HCT116 (cell line): ENCODE data around the gene OR4D1. TPM values are rescaled to one million over a fixed set of nuclear protein-coding genes. Genes with fewer than 3 reads are reported as not detected.
"Not testable (repeated sequence)": the region's sequence is repeated elsewhere in the genome, so short reads cannot be mapped to it uniquely, and the experiment has no call there.

Experiments used
- ATAC-seq: fragments of 200-7000 bp; cut with Tn5 transposase; 2 replicates; pipeline ENCODE4 v1.9.1; 2020; ENCODE audit warnings: mild to moderate bottlenecking, moderate library complexity
- BruUV-seq: library from RNA; stranded (reverse); fragments of 400-500 nt; replicated peaks from 2 replicates; lab custom pipeline; 2021; lab: Mats Ljungman, UMichigan
- CTCF ChIA-PET: fragments of 300-600 bp; sonication (Branson Sonifier 250); formaldehyde crosslinking; loops from one replicate; lab custom pipeline; 2021; ENCODE audit warnings: antibody characterized with exemption; lab: Charles Lee
- POLR2A ChIA-PET: fragments of 300-600, 350-600 bp; sonication (Branson Sonifier 250); formaldehyde crosslinking; loops from one replicate; lab custom pipeline; 2021; ENCODE audit warnings: antibody characterized with exemption; lab: Charles Lee
- RAD21 ChIA-PET, 2 experiments: fragments of 300-600 bp; sonication (Branson Sonifier 250); formaldehyde crosslinking; loops; one replicate each; lab custom pipeline; 2023; ENCODE audit warnings: low total read pairs in 2 of 2; ENCODE audit not compliant: uncharacterized antibody in 2 of 2, unreplicated experiment in 2 of 2, low non-redundant PET in 1 of 2; lab: Charles Lee
- DNase-seq: peaks from one replicate; pipeline ENCODE4 v3.0.0-alpha.2; 2010; ENCODE audit warnings: low read depth, low spot score
- H2AFZ ChIP-seq: fragments of 200-600 bp; shearing (Covaris generic), sonication (generic); 2 replicates; pipeline ENCODE4 v1.6.1; 2017; ENCODE audit warnings: low read depth, mixed run types, mixed read lengths, antibody characterized with exemption, low read length; ENCODE audit not compliant: poor library complexity, severe bottlenecking
- H3K27ac ChIP-seq: 2 replicates; pipeline ENCODE4 v1.5.1; 2012; ENCODE audit warnings: low read depth, low read length
- H3K27me3 ChIP-seq: fragments of 200-600 bp; sonication (generic); 2 replicates; pipeline ENCODE4 v1.6.1; 2016; ENCODE audit warnings: mixed run types, low read length, mixed read lengths; ENCODE audit not compliant: insufficient read depth
- H3K36me3 ChIP-seq, 2 experiments: fragments of 200-500 bp in 1 of 2; fragments of 200-600 bp in 1 of 2; sonication (Bioruptor generic) in 1 of 2; sonication (generic) in 1 of 2; 2 replicates each; pipeline versions ENCODE4 v1.5.1 to v1.6.1; 2014 to 2016; ENCODE audit warnings: low read length in 2 of 2, inconsistent platforms in 1 of 2, mixed read lengths in 1 of 2, mixed run types in 1 of 2; ENCODE audit not compliant: insufficient read depth in 2 of 2, control insufficient read depth in 1 of 2
- H3K4me1 ChIP-seq, 2 experiments: fragments of 200-600 bp in 1 of 2; sonication (generic) in 1 of 2; 2 replicates each; pipeline versions ENCODE4 v1.5.1 to v1.6.1; 2012 to 2017; ENCODE audit warnings: low read length in 2 of 2, inconsistent platforms in 1 of 2, mild to moderate bottlenecking in 1 of 2, mixed read lengths in 1 of 2, mixed run types in 1 of 2, moderate library complexity in 1 of 2; ENCODE audit not compliant: insufficient read depth in 2 of 2, control insufficient read depth in 1 of 2
- H3K4me2 ChIP-seq: fragments of 200-600 bp; sonication (generic); 2 replicates; pipeline ENCODE4 v1.6.1; 2017; ENCODE audit warnings: mixed run types, low read length, mixed read lengths
- H3K4me3 ChIP-seq, 2 experiments: fragments of 200-600 bp in 1 of 2; sonication (generic) in 1 of 2; replicated peaks in 1 of 2; 2 replicates each; pipeline ENCODE4 v1.5.1; 2011 to 2016; ENCODE audit warnings: low read length in 2 of 2, control low read depth in 1 of 2, low read depth in 1 of 2, mild to moderate bottlenecking in 1 of 2, mixed read lengths in 1 of 2, mixed run types in 1 of 2
- H3K79me2 ChIP-seq: fragments of 200-600 bp; sonication (generic); 2 replicates; pipeline ENCODE4 v1.6.1; 2017; ENCODE audit warnings: mild to moderate bottlenecking, mixed run types, low read length, moderate library complexity, mixed read lengths; ENCODE audit not compliant: insufficient read depth
- H3K9ac ChIP-seq: fragments of 200-600 bp; sonication (generic); 2 replicates; pipeline ENCODE4 v1.6.1; 2016; ENCODE audit warnings: low read length, mixed read lengths
- H3K9me2 ChIP-seq: fragments of 200-600 bp; sonication (generic), shearing (Covaris generic); 2 replicates; pipeline ENCODE4 v1.6.1; 2017; ENCODE audit warnings: mixed run types, mild to moderate bottlenecking, moderate library complexity; ENCODE audit not compliant: insufficient read depth
- H3K9me3 ChIP-seq, 2 experiments: fragments of 200-500 bp in 1 of 2; fragments of 200-600 bp in 1 of 2; sonication (Bioruptor generic) in 1 of 2; sonication (generic) in 1 of 2; 2 replicates each; pipeline ENCODE4 v1.6.1; 2014 to 2017; ENCODE audit warnings: low read length in 2 of 2, mixed read lengths in 2 of 2, inconsistent platforms in 1 of 2, low read depth in 1 of 2, mild to moderate bottlenecking in 1 of 2, mixed run types in 1 of 2, moderate library complexity in 1 of 2; ENCODE audit not compliant: control insufficient read depth in 1 of 2, insufficient read depth in 1 of 2
- H4K20me1 ChIP-seq: fragments of 200-600 bp; sonication (generic), shearing (Covaris generic); 2 replicates; pipeline ENCODE4 v1.6.1; 2017; ENCODE audit warnings: mixed run types, mild to moderate bottlenecking, moderate library complexity; ENCODE audit not compliant: insufficient read depth
- CBX3 ChIP-seq: IDR thresholded peaks from 2 replicates; pipeline ENCODE4 v1.6.1; 2012; ENCODE audit warnings: low read depth
- CEBPB ChIP-seq: IDR thresholded peaks from 2 replicates; pipeline ENCODE4 v1.6.1; 2012; ENCODE audit warnings: low read depth
- EZH2phosphoT487 ChIP-seq: fragments of 200-600 bp; IDR thresholded peaks from 2 replicates; pipeline ENCODE4 v1.6.1; 2018; ENCODE audit warnings: antibody characterized with exemption, borderline replicate concordance
- SIN3A ChIP-seq: IDR thresholded peaks from 2 replicates; pipeline ENCODE4 v1.6.1; 2012; ENCODE audit warnings: low read depth
- SP1 ChIP-seq: IDR thresholded peaks from 2 replicates; pipeline ENCODE4 v1.6.1; 2012; ENCODE audit warnings: low read depth
- ZFX ChIP-seq: fragments of 450-650 bp; IDR thresholded peaks from 2 replicates; pipeline ENCODE4 v1.6.1; 2017
- ZNF274 ChIP-seq: fragments of 200-500 bp; sonication (Bioruptor generic); IDR thresholded peaks from 2 replicates; pipeline ENCODE4 v1.6.1; 2014; ENCODE audit warnings: mild to moderate bottlenecking, low read depth, low read length, inconsistent platforms
- intact Hi-C: fragments of 100-400 bp; cut with micrococcal nuclease; formaldehyde crosslinking; loops from 2 replicates; pipeline ENCODE4 v1.10.0; 2022
- total RNA-seq: library from RNA; stranded (reverse); gene quantifications from one replicate; pipeline ENCODE4 v1.2.1, GENCODE V29; 2021; ENCODE audit not compliant: unreplicated experiment

The OR4D1 gene
- total RNA-seq, 1 experiment from 2014 or later, result not detected

DNA sequence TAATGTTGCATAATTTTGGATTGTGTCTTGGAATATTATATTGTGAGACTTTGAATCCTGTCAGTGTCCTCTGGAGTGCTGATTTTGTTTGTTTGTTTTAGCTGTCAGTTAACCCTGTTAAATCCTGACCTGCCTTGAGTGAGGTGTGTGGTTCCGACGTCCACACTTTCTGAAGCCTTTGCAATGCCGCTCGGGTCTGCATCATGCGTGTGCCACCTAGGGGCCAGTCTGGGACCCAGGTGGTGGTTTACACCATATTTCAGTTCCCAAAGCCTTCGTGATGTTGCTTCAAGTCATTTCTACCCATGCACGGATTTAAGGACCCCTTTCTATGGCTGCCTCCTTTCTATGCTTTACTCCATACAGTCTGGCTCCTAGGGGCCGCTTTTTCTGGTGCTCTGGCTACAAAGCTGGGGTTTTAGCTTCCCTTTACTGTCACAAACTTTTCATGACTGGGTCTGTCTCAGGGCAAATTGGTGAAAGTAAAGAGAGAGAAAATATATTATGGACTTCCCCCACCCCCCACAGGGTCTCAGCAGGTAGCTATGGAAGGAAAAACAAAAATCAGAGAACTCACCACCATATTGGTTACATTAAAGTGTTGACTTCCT, 11.4 kb upstream of the OR4D1 start (continued):
- TF ChIP-seq ZFX, result no peak
- TF ChIP-seq SP1, result no peak
- TF ChIP-seq CBX3, result no peak
- TF ChIP-seq CEBPB, result no peak

DNA sequence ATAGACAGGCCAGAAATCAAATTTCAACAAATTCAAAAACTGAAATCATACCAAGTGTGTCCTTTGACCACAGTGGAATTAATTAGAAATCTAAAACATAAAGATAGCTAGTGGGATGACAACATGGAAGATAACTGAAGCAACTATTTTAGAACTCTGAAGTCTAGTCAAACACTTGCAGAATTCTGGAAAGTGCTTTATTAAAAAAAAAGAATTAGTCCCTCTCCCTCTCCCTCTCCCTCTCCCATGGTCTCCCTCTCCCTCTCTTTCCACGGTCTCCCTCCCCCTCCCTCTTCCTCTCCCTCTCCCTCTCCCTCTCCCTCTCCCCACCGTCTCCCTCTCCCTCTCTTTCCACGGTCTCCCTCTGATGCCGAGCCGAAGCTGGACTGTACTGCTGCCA, 6.7 kb upstream of the OR4D1 start:
- H3K27ac ChIP-seq, result no peak overlapping the region
- H3K4me3 ChIP-seq, result no peak overlapping the region
- no peaks in the 10 kb centered on the region for H4K20me1 ChIP-seq
- no peaks in the 10 kb centered on the region for H3K79me2 ChIP-seq
- no peak overlapping the region for H3K9ac ChIP-seq
- TF ChIP-seq ZNF274 (no peak), CBX3 (no peak), EZH2phosphoT487 (no peak), SIN3A (no peak), CEBPB (no peak)
- CTCF ChIA-PET, result interaction anchor here (1.0 kb wide), 1 partner anchor 31 kb away, joined by 3 read pairs; no protein-coding TSS in a partner anchor
- no peak overlapping the region for H3K4me2 ChIP-seq
- no peaks in the 10 kb centered on the region for H3K36me3 ChIP-seq
- H3K9me3 ChIP-seq, result peaks cover 22 to 25% of the 10 kb centered on the region in 2 experiments; a peak in 3 of 4 replicates
- H3K27me3 ChIP-seq, result peaks cover 34% of the 10 kb centered on the region
- no peak for DNase-seq
- intact Hi-C loops, result no loop called here
- H3K9me2 ChIP-seq, result no peaks in the 10 kb centered on the region
- RAD21 ChIA-PET, result no interaction called here
- ATAC-seq, result no peak
- H2AFZ ChIP-seq, result no peak overlapping the region
- POLR2A ChIA-PET, result no interaction called here
- no TSS peak for BruUV-seq
- peaks cover 0 to 5% of the 10 kb centered on the region in 2 experiments; a peak in 1 of 4 replicates for H3K4me1 ChIP-seq

DNA sequence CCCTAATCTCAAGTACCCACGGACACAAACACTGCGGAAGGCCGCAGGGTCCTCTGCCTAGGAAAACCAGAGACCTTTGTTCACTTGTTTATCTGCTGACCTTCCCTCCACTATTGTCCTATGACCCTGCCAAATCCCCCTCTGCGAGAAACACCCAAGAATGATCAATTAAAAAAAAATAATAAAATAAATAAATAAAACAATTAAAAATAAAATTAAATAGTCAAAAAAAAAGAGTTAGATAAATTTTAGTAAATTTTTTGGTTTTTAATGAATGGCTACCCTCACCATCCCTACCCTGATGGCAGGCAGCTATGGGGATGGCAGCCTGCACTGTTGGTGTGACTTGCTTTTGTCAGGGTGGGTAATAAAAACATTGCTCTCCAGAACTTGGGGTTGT, 4.8 kb upstream of the OR4D1 start:
- H3K4me2 ChIP-seq, POLR2A ChIA-PET, ATAC-seq: not testable (repeated sequence)

More for the DNA sequence above, 4.8 kb upstream of the OR4D1 start:
- DNase-seq, H3K27ac ChIP-seq, H3K9ac ChIP-seq, H2AFZ ChIP-seq, H3K36me3 ChIP-seq, intact Hi-C loops, RAD21 ChIA-PET, H3K79me2 ChIP-seq, H3K4me1 ChIP-seq, BruUV-seq, H3K4me3 ChIP-seq, H4K20me1 ChIP-seq, CTCF ChIA-PET, H3K9me2 ChIP-seq: not testable (repeated sequence)
- H3K27me3 ChIP-seq, result peaks cover 37% of the 10 kb centered on the region
- H3K9me3 ChIP-seq, result peaks cover 22 to 25% of the 10 kb centered on the region in 2 experiments; a peak in 3 of 4 replicates
